K562 (cell line): Measurements from ENCODE around the gene ABCA8. TPM values are rescaled to one million over a fixed set of nuclear protein-coding genes. Genes with fewer than 3 reads are reported as not detected.

Source experiments
- BCOR ChIP-seq: fragments of 450-650 bp; IDR thresholded peaks from 2 replicates; pipeline ENCODE4 v1.6.1; 2016
- CHCHD3 ChIP-seq: fragments of 250-450 bp; sonication (Bioruptor Pico); IDR thresholded peaks from 2 replicates; pipeline ENCODE4 v2.1.2; 2022; ENCODE audit warnings: mild to moderate bottlenecking
- ELF1 ChIP-seq: fragments of 200-800 bp; sonication (Bioruptor generic); IDR thresholded peaks from 2 replicates; pipeline ENCODE4 v1.6.1; 2016; ENCODE audit warnings: missing genetic modification characterization, missing compliant biosample characterization
- FOXK2 ChIP-seq, 2 experiments: fragments of 450-650 bp; IDR thresholded peaks in 1 of 2; conservative IDR thresholded peaks in 1 of 2; 2 replicates each; pipeline ENCODE4 v1.6.1; 2016; ENCODE audit warnings: low read depth in 2 of 2, mild to moderate bottlenecking in 1 of 2
- GATA2 ChIP-seq: sonication (generic); formaldehyde crosslinking; IDR thresholded peaks from 2 replicates; pipeline ENCODE4 v1.4.0; 2020; ENCODE audit warnings: mild to moderate bottlenecking, missing genetic modification reagents
- MTA1 ChIP-seq: fragments of 450-650 bp; IDR thresholded peaks from 2 replicates; pipeline ENCODE4 v1.6.1; 2017; ENCODE audit warnings: borderline replicate concordance
- MYC ChIP-seq, 2 experiments: fragments of 250-450 bp in 1 of 2; sonication (Bioruptor Pico) in 1 of 2; IDR thresholded peaks; 2 replicates each; pipeline versions ENCODE4 v1.5.1 to v1.6.1; 2012 to 2021; ENCODE audit warnings: low read depth in 2 of 2, borderline replicate concordance in 1 of 2, improper control_type of control experiment in 1 of 2, low read length in 1 of 2, mild to moderate bottlenecking in 1 of 2, moderate library complexity in 1 of 2
- MYNN ChIP-seq, 2 experiments: sonication (generic); formaldehyde crosslinking in 1 of 2; IDR thresholded peaks; 2 replicates each; pipeline versions ENCODE4 v1.5.0 to v1.6.1; 2016 to 2020; ENCODE audit warnings: antibody characterized with exemption in 1 of 2, missing genetic modification reagents in 1 of 2
- PHF20 ChIP-seq: fragments of 450-650 bp; IDR thresholded peaks from 2 replicates; pipeline ENCODE4 v1.6.1; 2018; ENCODE audit not compliant: partially characterized antibody
- RBM39 ChIP-seq: fragments of 200-400 bp; formaldehyde crosslinking; optimal IDR thresholded peaks from 2 replicates; pipeline ENCODE3; 2018; ENCODE audit warnings: low read depth, low read length
- STAT5A ChIP-seq: IDR thresholded peaks from 2 replicates; pipeline ENCODE4 v1.6.1; 2012; ENCODE audit warnings: low read length, inconsistent platforms, borderline replicate concordance
- U2AF2 ChIP-seq: fragments of 200-400 bp; formaldehyde crosslinking; optimal IDR thresholded peaks from 2 replicates; pipeline ENCODE3; 2017; ENCODE audit warnings: low read depth, mild to moderate bottlenecking, low read length
- ZNF175 ChIP-seq: fragments of 200-800 bp; sonication (Bioruptor generic); IDR thresholded peaks from 2 replicates; pipeline ENCODE4 v1.6.1; 2016; ENCODE audit warnings: low read depth, mild to moderate bottlenecking, missing genetic modification characterization, missing compliant biosample characterization
- ZNF644 ChIP-seq: fragments of 200-800 bp; sonication (Bioruptor generic); IDR thresholded peaks from 2 replicates; pipeline ENCODE4 v1.6.1; 2016; ENCODE audit warnings: low read depth, missing genetic modification characterization, missing compliant biosample characterization
- polyA plus RNA-seq, 8 experiments: library from polyadenylated mRNA; depleted of rRNA in 4 of 8; stranded (reverse) in 5 of 8; unstranded in 3 of 8; fragments of >200 nt; fragmentation: Nextera tagmentation in 2 of 8; fragmentation: Illumina TruSeq in 1 of 8; extraction: Ambion mirVana in 2 of 8; extraction: Trizol in 1 of 8; gene quantifications; 2 replicates each; pipeline versions ENCODE4 v1.2.1 to v1.2.3, GENCODE V29; 2011 to 2014; ENCODE audit warnings: inconsistent platforms in 1 of 8, missing spikeins in 1 of 8
- total RNA-seq, 7 experiments: library from RNA; depleted of rRNA in 6 of 7; stranded (reverse); fragments of >200 nt in 6 of 7; fragmentation: Illumina TruSeq in 2 of 7; extraction: Trizol in 2 of 7; gene quantifications; 2 replicates each; pipeline versions ENCODE4 v1.2.1 to v1.2.3, GENCODE V29; 2011 to 2021; ENCODE audit warnings: low replicate concordance in 1 of 7
- TF ChIP-seq, protein P1 (sequence below), 3 experiments: IDR thresholded peaks in 2 of 3; conservative IDR thresholded peaks in 1 of 3; 2 replicates each; pipeline ENCODE4 v1.5.1; 2011 to 2012; ENCODE audit warnings: low read length in 3 of 3, mild to moderate bottlenecking in 3 of 3, control low read depth in 2 of 3, improper control_type of control experiment in 1 of 3, inconsistent platforms in 1 of 3, low read depth in 1 of 3, mixed read lengths in 1 of 3, moderate library complexity in 1 of 3; ENCODE audit not compliant: insufficient read depth in 2 of 3
- TF ChIP-seq, protein P2 (sequence below): fragments of 250-450 bp; sonication (Bioruptor Pico); IDR thresholded peaks from 2 replicates; pipeline ENCODE4 v1.4.0; 2020; ENCODE audit warnings: mild to moderate bottlenecking, moderate library complexity
- TF ChIP-seq, protein P3 (sequence below): fragments of 450-650 bp; IDR thresholded peaks from 2 replicates; pipeline ENCODE4 v1.6.1; 2018; ENCODE audit warnings: mild to moderate bottlenecking, low read depth; ENCODE audit not compliant: partially characterized antibody
- TF ChIP-seq, protein P4 (sequence below): fragments of 450-650 bp; IDR thresholded peaks from 2 replicates; pipeline ENCODE4 v1.7.1; 2018; ENCODE audit warnings: mild to moderate bottlenecking, low read depth; ENCODE audit not compliant: partially characterized antibody

Gene ABCA8
- total and polyA plus RNA-seq, 9 of the 15 experiments (the other 6 are each of a cell fraction or from before 2014, with no cell fraction given), result 1.8 to 13.2 (median 12.0) TPM

DNA sequence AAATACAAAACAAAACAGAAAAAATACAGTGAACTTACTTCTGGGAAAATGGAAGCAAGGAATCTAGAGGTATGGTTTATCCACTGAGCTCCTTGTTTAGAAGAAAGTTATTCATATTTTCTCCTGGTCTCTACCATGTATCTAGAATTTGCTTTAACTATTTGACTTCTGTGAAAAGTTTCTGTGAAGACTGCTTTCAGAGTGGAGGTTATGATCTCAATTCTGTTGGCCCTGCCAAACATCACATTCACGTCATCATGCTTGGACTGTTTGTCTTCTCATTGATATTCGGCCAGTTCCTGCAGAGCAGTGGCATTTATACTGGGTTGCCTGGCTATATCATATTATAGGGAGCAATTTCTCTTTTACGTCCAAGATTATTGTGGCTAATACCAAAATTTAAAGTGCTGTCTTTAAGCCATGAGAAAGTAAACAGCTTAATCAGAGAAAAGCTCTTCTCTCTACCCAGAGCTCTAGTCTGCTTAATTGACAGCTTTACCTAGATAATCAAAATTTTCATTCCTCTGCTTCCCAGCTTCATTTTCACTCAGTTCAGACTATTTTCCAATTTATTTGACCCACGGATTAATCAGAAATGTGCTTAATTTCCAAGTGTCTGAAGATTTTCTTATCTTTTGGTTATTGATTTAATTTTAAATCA, at the start of gene ABCA8 (continued):
- TF ChIP-seq, protein P1, sequence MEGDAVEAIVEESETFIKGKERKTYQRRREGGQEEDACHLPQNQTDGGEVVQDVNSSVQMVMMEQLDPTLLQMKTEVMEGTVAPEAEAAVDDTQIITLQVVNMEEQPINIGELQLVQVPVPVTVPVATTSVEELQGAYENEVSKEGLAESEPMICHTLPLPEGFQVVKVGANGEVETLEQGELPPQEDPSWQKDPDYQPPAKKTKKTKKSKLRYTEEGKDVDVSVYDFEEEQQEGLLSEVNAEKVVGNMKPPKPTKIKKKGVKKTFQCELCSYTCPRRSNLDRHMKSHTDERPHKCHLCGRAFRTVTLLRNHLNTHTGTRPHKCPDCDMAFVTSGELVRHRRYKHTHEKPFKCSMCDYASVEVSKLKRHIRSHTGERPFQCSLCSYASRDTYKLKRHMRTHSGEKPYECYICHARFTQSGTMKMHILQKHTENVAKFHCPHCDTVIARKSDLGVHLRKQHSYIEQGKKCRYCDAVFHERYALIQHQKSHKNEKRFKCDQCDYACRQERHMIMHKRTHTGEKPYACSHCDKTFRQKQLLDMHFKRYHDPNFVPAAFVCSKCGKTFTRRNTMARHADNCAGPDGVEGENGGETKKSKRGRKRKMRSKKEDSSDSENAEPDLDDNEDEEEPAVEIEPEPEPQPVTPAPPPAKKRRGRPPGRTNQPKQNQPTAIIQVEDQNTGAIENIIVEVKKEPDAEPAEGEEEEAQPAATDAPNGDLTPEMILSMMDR (IDR thresholded peaks at IDR 0.05 in 2 of 3, conservative IDR thresholded peaks at IDR 0.05 in 1 of 3; ENCODE audit: insufficient read depth in 2 of 3, low read depth in 1 of 3, low read length in 3 of 3), result no peak
- no peak for TF ChIP-seq BCOR
- no peak for TF ChIP-seq U2AF2
- TF ChIP-seq CHCHD3, result no peak
- no peak for TF ChIP-seq MYNN (IDR thresholded peaks at IDR 0.05)
- no peak for TF ChIP-seq MYNN (CRISPR knock-in tag; IDR thresholded peaks at IDR 0.05)
- no peak for TF ChIP-seq MYC (IDR thresholded peaks at IDR 0.05; ENCODE audit: low read depth, low read length)
- TF ChIP-seq MYC (CRISPR knock-in tag; IDR thresholded peaks at IDR 0.05; ENCODE audit: borderline replicate concordance, low read depth), result no peak
- TF ChIP-seq, protein P2, sequence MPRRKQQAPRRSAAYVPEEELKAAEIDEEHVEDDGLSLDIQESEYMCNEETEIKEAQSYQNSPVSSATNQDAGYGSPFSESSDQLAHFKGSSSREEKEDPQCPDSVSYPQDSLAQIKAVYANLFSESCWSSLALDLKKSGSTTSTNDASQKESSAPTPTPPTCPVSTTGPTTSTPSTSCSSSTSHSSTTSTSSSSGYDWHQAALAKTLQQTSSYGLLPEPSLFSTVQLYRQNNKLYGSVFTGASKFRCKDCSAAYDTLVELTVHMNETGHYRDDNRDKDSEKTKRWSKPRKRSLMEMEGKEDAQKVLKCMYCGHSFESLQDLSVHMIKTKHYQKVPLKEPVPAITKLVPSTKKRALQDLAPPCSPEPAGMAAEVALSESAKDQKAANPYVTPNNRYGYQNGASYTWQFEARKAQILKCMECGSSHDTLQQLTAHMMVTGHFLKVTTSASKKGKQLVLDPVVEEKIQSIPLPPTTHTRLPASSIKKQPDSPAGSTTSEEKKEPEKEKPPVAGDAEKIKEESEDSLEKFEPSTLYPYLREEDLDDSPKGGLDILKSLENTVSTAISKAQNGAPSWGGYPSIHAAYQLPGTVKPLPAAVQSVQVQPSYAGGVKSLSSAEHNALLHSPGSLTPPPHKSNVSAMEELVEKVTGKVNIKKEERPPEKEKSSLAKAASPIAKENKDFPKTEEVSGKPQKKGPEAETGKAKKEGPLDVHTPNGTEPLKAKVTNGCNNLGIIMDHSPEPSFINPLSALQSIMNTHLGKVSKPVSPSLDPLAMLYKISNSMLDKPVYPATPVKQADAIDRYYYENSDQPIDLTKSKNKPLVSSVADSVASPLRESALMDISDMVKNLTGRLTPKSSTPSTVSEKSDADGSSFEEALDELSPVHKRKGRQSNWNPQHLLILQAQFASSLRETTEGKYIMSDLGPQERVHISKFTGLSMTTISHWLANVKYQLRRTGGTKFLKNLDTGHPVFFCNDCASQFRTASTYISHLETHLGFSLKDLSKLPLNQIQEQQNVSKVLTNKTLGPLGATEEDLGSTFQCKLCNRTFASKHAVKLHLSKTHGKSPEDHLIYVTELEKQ (CRISPR knock-in tag), result no peak
- peak; percentile 96 for TF ChIP-seq MTA1
- TF ChIP-seq GATA2, result no peak
- TF ChIP-seq STAT5A, result no peak
- no peak for TF ChIP-seq ELF1 (tag)
- TF ChIP-seq ZNF175 (CRISPR knock-in tag), result no peak
- TF ChIP-seq FOXK2 (conservative IDR thresholded peaks at IDR 0.05 in 1 of 2, IDR thresholded peaks at IDR 0.05 in 1 of 2; ENCODE audit: low read depth in 2 of 2), result peak in 1 of 2 experiments; percentile 79; a peak in 3 of 4 replicates
- TF ChIP-seq, protein P3, sequence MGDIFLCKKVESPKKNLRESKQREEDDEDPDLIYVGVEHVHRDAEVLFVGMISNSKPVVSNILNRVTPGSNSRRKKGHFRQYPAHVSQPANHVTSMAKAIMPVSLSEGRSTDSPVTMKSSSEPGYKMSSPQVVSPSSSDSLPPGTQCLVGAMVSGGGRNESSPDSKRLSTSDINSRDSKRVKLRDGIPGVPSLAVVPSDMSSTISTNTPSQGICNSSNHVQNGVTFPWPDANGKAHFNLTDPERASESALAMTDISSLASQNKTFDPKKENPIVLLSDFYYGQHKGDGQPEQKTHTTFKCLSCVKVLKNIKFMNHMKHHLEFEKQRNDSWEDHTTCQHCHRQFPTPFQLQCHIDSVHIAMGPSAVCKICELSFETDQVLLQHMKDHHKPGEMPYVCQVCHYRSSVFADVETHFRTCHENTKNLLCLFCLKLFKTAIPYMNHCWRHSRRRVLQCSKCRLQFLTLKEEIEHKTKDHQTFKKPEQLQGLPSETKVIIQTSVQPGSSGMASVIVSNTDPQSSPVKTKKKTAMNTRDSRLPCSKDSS, result no peak
- TF ChIP-seq RBM39, result no peak
- TF ChIP-seq PHF20, result peak; percentile 75
- no peak for TF ChIP-seq ZNF644 (tag)
- TF ChIP-seq, protein P4, sequence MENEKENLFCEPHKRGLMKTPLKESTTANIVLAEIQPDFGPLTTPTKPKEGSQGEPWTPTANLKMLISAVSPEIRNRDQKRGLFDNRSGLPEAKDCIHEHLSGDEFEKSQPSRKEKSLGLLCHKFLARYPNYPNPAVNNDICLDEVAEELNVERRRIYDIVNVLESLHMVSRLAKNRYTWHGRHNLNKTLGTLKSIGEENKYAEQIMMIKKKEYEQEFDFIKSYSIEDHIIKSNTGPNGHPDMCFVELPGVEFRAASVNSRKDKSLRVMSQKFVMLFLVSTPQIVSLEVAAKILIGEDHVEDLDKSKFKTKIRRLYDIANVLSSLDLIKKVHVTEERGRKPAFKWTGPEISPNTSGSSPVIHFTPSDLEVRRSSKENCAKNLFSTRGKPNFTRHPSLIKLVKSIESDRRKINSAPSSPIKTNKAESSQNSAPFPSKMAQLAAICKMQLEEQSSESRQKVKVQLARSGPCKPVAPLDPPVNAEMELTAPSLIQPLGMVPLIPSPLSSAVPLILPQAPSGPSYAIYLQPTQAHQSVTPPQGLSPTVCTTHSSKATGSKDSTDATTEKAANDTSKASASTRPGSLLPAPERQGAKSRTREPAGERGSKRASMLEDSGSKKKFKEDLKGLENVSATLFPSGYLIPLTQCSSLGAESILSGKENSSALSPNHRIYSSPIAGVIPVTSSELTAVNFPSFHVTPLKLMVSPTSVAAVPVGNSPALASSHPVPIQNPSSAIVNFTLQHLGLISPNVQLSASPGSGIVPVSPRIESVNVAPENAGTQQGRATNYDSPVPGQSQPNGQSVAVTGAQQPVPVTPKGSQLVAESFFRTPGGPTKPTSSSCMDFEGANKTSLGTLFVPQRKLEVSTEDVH, result peak; percentile 31
